Activated effector memory CD4-positive, alpha-beta T cell treated with Interleukin-2 at 50 U/mL for 16 hours (primary cell): ENCODE results near the gene NHLH2.

Experiments used
- DNase-seq: peaks from one replicate; pipeline ENCODE4 v3.0.0-alpha.2; 2020

Gene NHLH2

GRCh38 chr1:115796897-115797296 is 44.0 kb downstream of the NHLH2 start:
- no peak for DNase-seq

GRCh38 chr1:115796036-115796435 is 44.9 kb downstream of the NHLH2 start:
- DNase-seq: no peak

DNA sequence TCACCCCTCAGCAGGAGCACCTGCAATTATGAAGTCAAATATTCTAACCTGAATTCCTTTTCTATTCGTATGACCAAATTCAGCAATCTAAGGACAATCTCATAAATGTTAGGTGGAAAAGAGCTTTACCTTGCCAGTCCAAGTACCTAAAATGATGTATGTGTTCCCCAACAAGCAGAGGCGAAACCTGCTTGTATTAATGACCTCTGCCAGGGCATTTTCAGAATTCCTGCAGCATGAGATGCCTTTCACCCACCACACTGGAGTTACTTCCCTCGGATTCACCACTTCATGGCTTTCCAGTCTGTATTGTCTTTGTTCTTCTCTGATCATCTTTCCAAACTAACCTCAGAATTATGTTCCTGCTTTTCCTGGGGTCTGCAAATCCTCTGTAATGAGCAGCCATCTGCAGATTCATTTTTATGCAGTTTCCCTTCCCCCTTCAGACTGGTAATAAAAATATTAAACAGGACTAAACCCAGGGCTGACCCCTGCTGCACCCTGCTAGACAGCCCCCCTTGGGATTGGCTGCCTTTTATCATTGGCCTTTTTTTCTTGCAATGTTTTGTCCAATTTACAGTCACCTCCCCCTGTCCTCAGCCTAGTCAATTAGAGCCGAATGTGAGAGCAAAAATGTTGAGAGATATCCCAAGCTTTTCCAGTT is 45.8 kb downstream of the NHLH2 start:
- DNase-seq: no peak

GRCh38 chr1:115793162-115793561 is 47.8 kb downstream of the NHLH2 start:
- DNase-seq: no peak

GRCh38 chr1:115791816-115792215 is 49.1 kb downstream of the NHLH2 start:
- DNase-seq: no peak

- DNase-seq: no peak
These were observed 50.1 kb downstream of the NHLH2 start for GRCh38 chr1:115790846-115791245.

DNA sequence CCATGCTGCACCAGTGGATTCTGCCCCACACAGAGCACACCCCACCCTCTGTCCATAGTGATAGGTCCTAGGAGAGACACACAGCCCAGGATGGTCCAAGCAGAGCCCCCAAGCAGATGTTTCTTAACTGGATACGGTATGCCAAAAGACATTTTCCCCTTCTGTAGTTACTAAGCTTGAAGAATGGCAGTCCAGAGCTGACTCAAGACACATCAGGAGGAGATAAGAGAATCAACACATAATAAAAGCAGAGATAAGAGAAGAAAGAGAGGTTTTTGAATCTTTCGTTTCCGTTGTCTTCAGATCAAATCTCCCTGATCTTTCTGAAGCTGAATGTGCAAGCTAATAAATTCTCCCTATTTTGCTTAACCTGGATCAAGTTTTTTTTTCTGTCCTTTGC is 50.6 kb downstream of the NHLH2 start:
- DNase-seq: no peak
